ENCODE data around the gene SLC22A3.
"Not testable (repeated sequence)": the region's sequence is repeated elsewhere in the genome, so short reads cannot be mapped to it uniquely, and the experiment has no call there.

GRCh38 chr6:160302431-160303082, 45.6 kb upstream of the SLC22A3 start:
- TF ChIP-seq POLR2A (IDR thresholded peaks at IDR 0.05; ENCODE audit: low read depth, low read length); POLR2AphosphoS5 (IDR thresholded peaks at IDR 0.05; ENCODE audit: low read depth, low read length); TAF1 (IDR thresholded peaks at IDR 0.05; ENCODE audit: low read depth, low read length); PAX5 (IDR thresholded peaks at IDR 0.05; ENCODE audit: insufficient read depth, low read length, severe bottlenecking); SPI1 (IDR thresholded peaks at IDR 0.05; ENCODE audit: low read depth, low read length); POU2F2 (IDR thresholded peaks at IDR 0.05; ENCODE audit: low read depth, low read length): not testable (repeated sequence)

Measured in GM12891 (cell line).